Caco-2 (cell line): ENCODE data around the gene MTHFD1L. TPM values are rescaled to one million over a fixed set of nuclear protein-coding genes. Genes with fewer than 3 reads are reported as not detected.
A peak's percentile ranks its signal among the peaks of the same experiment; 100 is the strongest.
"Not testable (repeated sequence)": the region's sequence is repeated elsewhere in the genome, so short reads cannot be mapped to it uniquely, and the experiment has no call there.

ENCODE experiments used
- BruUV-seq: library from RNA; stranded (reverse); fragments of 400-500 nt; replicated peaks from 2 replicates; lab custom pipeline; 2021; lab: Mats Ljungman, UMichigan
- CTCF ChIA-PET: fragments of 300-600 bp; sonication (Branson Sonifier 250); formaldehyde crosslinking; loops from one replicate; lab custom pipeline; 2022; ENCODE audit warnings: antibody characterized with exemption; lab: Charles Lee
- POLR2A ChIA-PET: fragments of 300-600 bp; sonication (Branson Sonifier 250); formaldehyde crosslinking; loops from one replicate; lab custom pipeline; 2022; ENCODE audit warnings: antibody characterized with exemption; lab: Charles Lee
- DNase-seq, 2 experiments: peaks; one replicate each; pipeline versions ENCODE4 v3.0.0 to v3.0.0-alpha.2; 2020 to 2022
- H3K27me3 ChIP-seq: replicated peaks from 2 replicates; pipeline ENCODE4 v1.6.0; 2011; ENCODE audit warnings: low read length; ENCODE audit not compliant: control insufficient read depth, insufficient read depth
- H3K36me3 ChIP-seq: 2 replicates; pipeline ENCODE4 v1.5.1; 2011; ENCODE audit warnings: low read length; ENCODE audit not compliant: control insufficient read depth, insufficient read depth
- H3K4me1 ChIP-seq: fragments of 250-450 bp; sonication (Bioruptor Pico); 2 replicates; pipeline ENCODE4 v1.5.1; 2020; ENCODE audit warnings: mild to moderate bottlenecking
- H3K4me3 ChIP-seq: 2 replicates; pipeline ENCODE4 v1.5.1; 2011; ENCODE audit warnings: low read depth, mild to moderate bottlenecking, control low read depth, low read length
- H3K9me3 ChIP-seq: fragments of 250-450 bp; sonication (Bioruptor Pico); 2 replicates; pipeline ENCODE4 v1.5.1; 2020; ENCODE audit warnings: mild to moderate bottlenecking, moderate library complexity
- H3K27ac Mint-ChIP-seq: one replicate; pipeline ENCODE4 v1.8.0; 2022; ENCODE audit warnings: mixed read lengths; ENCODE audit not compliant: unreplicated experiment
- H3K27me3 Mint-ChIP-seq: one replicate; pipeline ENCODE4 v1.8.0; 2022; ENCODE audit warnings: mixed read lengths; ENCODE audit not compliant: insufficient read depth, unreplicated experiment
- H3K36me3 Mint-ChIP-seq: one replicate; pipeline ENCODE4 v1.8.0; 2022; ENCODE audit warnings: mild to moderate bottlenecking, mixed read lengths; ENCODE audit not compliant: insufficient read depth, unreplicated experiment
- H3K4me1 Mint-ChIP-seq: one replicate; pipeline ENCODE4 v1.8.0; 2022; ENCODE audit warnings: low read depth, mixed read lengths; ENCODE audit not compliant: unreplicated experiment
- H3K4me3 Mint-ChIP-seq: one replicate; pipeline ENCODE4 v1.8.0; 2022; ENCODE audit warnings: mild to moderate bottlenecking, moderate library complexity, mixed read lengths; ENCODE audit not compliant: unreplicated experiment
- H3K9me3 Mint-ChIP-seq: one replicate; pipeline ENCODE4 v1.8.0; 2022; ENCODE audit warnings: mixed read lengths; ENCODE audit not compliant: unreplicated experiment
- intact Hi-C: fragments of 100-400 bp; cut with micrococcal nuclease; formaldehyde crosslinking; loops from one replicate; pipeline ENCODE4 v1.10.0; 2022; ENCODE audit not compliant: unreplicated experiment
- total RNA-seq: library from RNA; stranded (reverse); gene quantifications from 2 replicates; pipeline ENCODE4 v1.2.3, GENCODE V29; 2022

Gene MTHFD1L
- total RNA-seq, 1 experiment from 2014 or later = 102 TPM

DNA sequence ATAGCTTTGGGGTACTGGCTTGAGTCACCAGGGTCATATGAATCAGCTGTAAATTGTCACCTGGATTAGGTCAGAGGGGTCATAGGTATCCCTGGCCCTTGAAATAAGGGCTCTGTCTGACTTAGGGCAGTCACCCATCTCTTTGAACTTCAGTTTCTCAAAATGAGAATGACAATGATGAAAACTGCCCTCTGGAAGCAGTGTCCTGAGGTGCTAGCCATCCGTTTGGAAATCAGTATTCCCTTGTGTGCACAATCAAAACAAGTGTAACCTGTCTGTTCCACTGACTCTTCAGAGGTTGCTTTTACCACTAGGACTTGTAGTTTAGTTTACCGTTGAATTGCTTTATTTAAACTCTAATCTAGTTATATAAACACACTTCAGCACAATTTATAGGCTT is 259.7 kb downstream of the MTHFD1L start:
- Mint-ChIP-seq H3K4me1 (peaks cover 30% of the 10 kb centered on the region), H3K9me3 (peaks cover 12% of the 10 kb centered on the region)
- H3K27me3 ChIP-seq, H3K4me3 ChIP-seq, intact Hi-C loops, H3K4me3 Mint-ChIP-seq, H3K36me3 Mint-ChIP-seq, H3K9me3 ChIP-seq, POLR2A ChIA-PET, H3K27ac Mint-ChIP-seq, BruUV-seq, H3K36me3 ChIP-seq, H3K27me3 Mint-ChIP-seq, CTCF ChIA-PET: not testable (repeated sequence)
- DNase-seq = peak in 1 of 2 experiments; percentile 24
- peaks cover 16% of the 10 kb centered on the region for H3K4me1 ChIP-seq

GRCh38 chr6:151125651-151126416 is 260.3 kb downstream of the MTHFD1L start:
- H3K27ac Mint-ChIP-seq, BruUV-seq, H3K27me3 ChIP-seq, H3K36me3 ChIP-seq, H3K36me3 Mint-ChIP-seq, CTCF ChIA-PET, H3K27me3 Mint-ChIP-seq, POLR2A ChIA-PET, H3K9me3 ChIP-seq, H3K4me3 ChIP-seq, intact Hi-C loops: not testable (repeated sequence)
- Mint-ChIP-seq H3K9me3 (peaks cover 12% of the 10 kb centered on the region), H3K4me3 (peak overlapping the region; percentile 7), H3K4me1 (peaks cover 30% of the 10 kb centered on the region)
- peak in 1 of 2 experiments; percentile 13 for DNase-seq
- H3K4me1 ChIP-seq = peaks cover 16% of the 10 kb centered on the region

- not testable (repeated sequence) for H3K4me3 ChIP-seq
Measured at GRCh38 chr6:151126417-151126724, 260.9 kb downstream of the MTHFD1L start.

GRCh38 chr6:151127133-151127798 is 261.8 kb downstream of the MTHFD1L start:
- CTCF ChIA-PET, POLR2A ChIA-PET, H3K36me3 ChIP-seq, DNase-seq, H3K27me3 ChIP-seq, H3K27me3 Mint-ChIP-seq, H3K4me3 Mint-ChIP-seq, H3K27ac Mint-ChIP-seq, BruUV-seq, H3K4me3 ChIP-seq, H3K9me3 ChIP-seq, H3K36me3 Mint-ChIP-seq, intact Hi-C loops: not testable (repeated sequence)
- Mint-ChIP-seq H3K9me3 (peaks cover 12% of the 10 kb centered on the region), H3K4me1 (peaks cover 30% of the 10 kb centered on the region)
- peaks cover 16% of the 10 kb centered on the region for H3K4me1 ChIP-seq

More at GRCh38 chr6:151126417-151126724, 260.9 kb downstream of the MTHFD1L start:
- H3K27me3 ChIP-seq, H3K4me3 Mint-ChIP-seq, H3K9me3 ChIP-seq, H3K27ac Mint-ChIP-seq, H3K36me3 ChIP-seq, BruUV-seq, H3K36me3 Mint-ChIP-seq, DNase-seq, H3K27me3 Mint-ChIP-seq, POLR2A ChIA-PET, CTCF ChIA-PET, intact Hi-C loops: not testable (repeated sequence)
- peaks cover 16% of the 10 kb centered on the region for H3K4me1 ChIP-seq
- peaks cover 12% of the 10 kb centered on the region for H3K9me3 Mint-ChIP-seq
- H3K4me1 Mint-ChIP-seq = peaks cover 30% of the 10 kb centered on the region
